GM12878 (cell line): ENCODE data around the gene RASGRF2. TPM values are rescaled to one million over a fixed set of nuclear protein-coding genes. Genes with fewer than 3 reads are reported as not detected.

Source experiments
- ATAC-seq: fragments of 200-7000 bp; cut with Tn5 transposase; 3 replicates; pipeline ENCODE4 v1.9.1; 2020; ENCODE audit warnings: mild to moderate bottlenecking, moderate library complexity
- BruUV-seq: library from RNA; stranded (reverse); fragments of 400-500 nt; replicated peaks from 2 replicates; lab custom pipeline; 2021; lab: Mats Ljungman, UMichigan
- CTCF ChIA-PET: fragments of 300-600 bp; sonication (Branson Sonifier 250); formaldehyde crosslinking; extraction: SDS; loops from one replicate; lab custom pipeline; 2021; ENCODE audit warnings: inconsistent platforms; lab: Yijun Ruan, JAX
- POLR2A ChIA-PET: fragments of 350-600 bp; formaldehyde crosslinking; extraction: SDS; loops from one replicate; lab custom pipeline; 2021; ENCODE audit warnings: inconsistent platforms; lab: Charles Lee
- RAD21 ChIA-PET: fragments of 300-600 bp; sonication (Branson Sonifier 250); formaldehyde crosslinking; loops from one replicate; lab custom pipeline; 2023; ENCODE audit warnings: antibody characterized with exemption; ENCODE audit not compliant: unreplicated experiment; lab: Charles Lee
- SMC1A ChIA-PET: fragments of 300-600 bp; sonication (Branson Sonifier 250); formaldehyde crosslinking; loops from one replicate; lab custom pipeline; 2023; ENCODE audit not compliant: unreplicated experiment, uncharacterized antibody; lab: Charles Lee
- DNase-seq: peaks from one replicate; pipeline ENCODE4 v3.0.0-alpha.2; 2011; ENCODE audit warnings: low read depth, low spot score
- FAIRE-seq: peaks from 3 replicates; lab custom pipeline; 2011; peaks lifted over from hg19 to GRCh38; lab: Jason Lieb, UNC
- H2AFZ ChIP-seq: 2 replicates; pipeline ENCODE4 v1.6.0; 2011; ENCODE audit warnings: low read depth, low read length, control low read depth; ENCODE audit not compliant: control insufficient read depth
- H3K27ac ChIP-seq: 2 replicates; pipeline ENCODE4 v1.5.1; 2011; ENCODE audit warnings: control low read depth; ENCODE audit not compliant: control insufficient read depth, insufficient read depth
- H3K27me3 ChIP-seq, 2 experiments: replicated peaks in 1 of 2; 2 replicates each; pipeline versions ENCODE4 v1.6.0 to v1.6.1; 2011; ENCODE audit warnings: low read length in 1 of 2; ENCODE audit not compliant: control insufficient read depth in 2 of 2, insufficient read depth in 2 of 2
- H3K36me3 ChIP-seq, 2 experiments: 2 replicates each; pipeline ENCODE4 v1.5.1; 2011; ENCODE audit warnings: low read length in 1 of 2; ENCODE audit not compliant: control insufficient read depth in 2 of 2, insufficient read depth in 2 of 2
- H3K4me1 ChIP-seq: 2 replicates; pipeline ENCODE4 v1.6.1; 2011; ENCODE audit warnings: mild to moderate bottlenecking, low read length, moderate library complexity, mixed read lengths; ENCODE audit not compliant: control insufficient read depth, insufficient read depth
- H3K4me2 ChIP-seq: 2 replicates; pipeline ENCODE4 v1.6.0; 2011; ENCODE audit warnings: control low read depth; ENCODE audit not compliant: control insufficient read depth, insufficient read depth
- H3K4me3 ChIP-seq: fragments of 200-600 bp; sonication (generic); 2 replicates; pipeline ENCODE4 v1.5.1; 2016
- H3K79me2 ChIP-seq: 2 replicates; pipeline ENCODE4 v1.6.0; 2011; ENCODE audit warnings: low read length; ENCODE audit not compliant: control insufficient read depth, insufficient read depth
- H3K9ac ChIP-seq: 2 replicates; pipeline ENCODE4 v1.8.0; 2011; ENCODE audit warnings: low read length, control low read depth, mixed read lengths; ENCODE audit not compliant: control insufficient read depth, insufficient read depth
- H3K9me3 ChIP-seq: replicated peaks from 3 replicates; pipeline ENCODE4 v1.5.1; 2011; ENCODE audit warnings: mild to moderate bottlenecking, low read length; ENCODE audit not compliant: control insufficient read depth, insufficient read depth
- H4K20me1 ChIP-seq: 2 replicates; pipeline ENCODE4 v1.6.0; 2011; ENCODE audit not compliant: control insufficient read depth, insufficient read depth
- ATF7 ChIP-seq: fragments of 450-650 bp; IDR thresholded peaks from 2 replicates; pipeline ENCODE4 v1.6.1; 2016; ENCODE audit warnings: low read depth, mild to moderate bottlenecking
- BCL3 ChIP-seq: IDR thresholded peaks from 2 replicates; pipeline ENCODE4 v1.6.1; 2011; ENCODE audit warnings: borderline replicate concordance, low read depth, mild to moderate bottlenecking, moderate library complexity, low read length; ENCODE audit not compliant: insufficient read depth, poor library complexity, severe bottlenecking
- CBX5 ChIP-seq: sonication (generic); IDR thresholded peaks from 2 replicates; pipeline ENCODE4 v1.6.1; 2016; ENCODE audit warnings: low read depth, moderate library complexity, mild to moderate bottlenecking, inconsistent platforms
- CEBPB ChIP-seq, 2 experiments: fragments of 150-350 bp in 1 of 2; IDR thresholded peaks; 2 replicates each; pipeline ENCODE4 v1.6.1; 2012 to 2014; ENCODE audit warnings: low read depth in 2 of 2, low read length in 2 of 2, borderline replicate concordance in 1 of 2, inconsistent platforms in 1 of 2
- CHD1 ChIP-seq: IDR thresholded peaks from 2 replicates; pipeline ENCODE4 v1.6.1; 2012; ENCODE audit warnings: low read depth, low read length, improper control_type of control experiment
- IKZF2 ChIP-seq, 2 experiments: fragments of 450-650 bp; IDR thresholded peaks; 2 replicates each; pipeline ENCODE4 v1.6.1; 2017; ENCODE audit warnings: mild to moderate bottlenecking in 2 of 2, moderate library complexity in 2 of 2
- NR2F1 ChIP-seq: fragments of 450-650 bp; conservative IDR thresholded peaks from 2 replicates; pipeline ENCODE4 v1.6.1; 2017; ENCODE audit warnings: mild to moderate bottlenecking
- PAX8 ChIP-seq: fragments of 450-650 bp; IDR thresholded peaks from 2 replicates; pipeline ENCODE4 v1.6.1; 2017; ENCODE audit warnings: mild to moderate bottlenecking, moderate library complexity
- SMC3 ChIP-seq: IDR thresholded peaks from 2 replicates; pipeline ENCODE4 v1.6.1; 2011; ENCODE audit warnings: low read length, improper control_type of control experiment, borderline replicate concordance
- TBL1XR1 ChIP-seq: IDR thresholded peaks from 2 replicates; pipeline ENCODE4 v1.6.1; 2012; ENCODE audit warnings: low read depth, low read length, improper control_type of control experiment
- ZBTB40 ChIP-seq: fragments of 450-650 bp; IDR thresholded peaks from 2 replicates; pipeline ENCODE4 v1.6.1; 2016; ENCODE audit warnings: mild to moderate bottlenecking, moderate library complexity, borderline replicate concordance
- ZZZ3 ChIP-seq: IDR thresholded peaks from 2 replicates; pipeline ENCODE4 v1.6.1; 2011; ENCODE audit warnings: low read depth; ENCODE audit not compliant: control insufficient read depth, insufficient read length
- WGBS: methylation state at CpG from one replicate; pipeline ENCODE4 v1.1.6; 2016; ENCODE audit warnings: low lambda C conversion rate; ENCODE audit not compliant: insufficient replicate concordance, insufficient coverage; ENCODE audit errors: missing lambda C conversion rate; 5-methylcytosine and 5-hydroxymethylcytosine counted together
- in situ Hi-C: fragments of 300-500 bp; cut with MboI; formaldehyde crosslinking; loops from 9 replicates; pipeline ENCODE4 v1.14.3; 2018; ENCODE audit warnings: mixed read lengths
- intact Hi-C: fragments of 100-400 bp; cut with micrococcal nuclease; formaldehyde crosslinking; loops from one replicate; pipeline ENCODE4 v1.14.2; 2022; ENCODE audit not compliant: unreplicated experiment
- polyA plus RNA-seq, 11 experiments: library from polyadenylated mRNA; depleted of rRNA in 4 of 11; unstranded in 6 of 11; stranded (reverse) in 5 of 11; fragments of >200 nt; fragmentation: Nextera tagmentation in 4 of 11; fragmentation: Illumina TruSeq in 1 of 11; extraction: Ambion mirVana in 4 of 11; extraction: Trizol in 1 of 11; gene quantifications; 1 replicate in 1 of 11; 2 replicates in 10 of 11; pipeline versions ENCODE4 v1.2.1 to v1.2.3, GENCODE V29; 2011 to 2016; ENCODE audit warnings: inconsistent platforms in 2 of 11, missing spikeins in 2 of 11, low read depth in 1 of 11
- total RNA-seq, 4 experiments: library from RNA; depleted of rRNA in 3 of 4; stranded (reverse); fragments of >200 nt in 3 of 4; fragmentation: Illumina TruSeq in 1 of 4; extraction: Trizol in 1 of 4; gene quantifications; 2 replicates each; pipeline versions ENCODE4 v1.2.1 to v1.2.3, GENCODE V29; 2013 to 2021
- TF ChIP-seq, protein P1 (sequence below): fragments of 450-650 bp; formaldehyde crosslinking; IDR thresholded peaks from 2 replicates; pipeline ENCODE4 v1.5.0; 2022; ENCODE audit warnings: mild to moderate bottlenecking, missing genetic modification characterization
- TF ChIP-seq, protein P2 (sequence below): IDR thresholded peaks from 2 replicates; pipeline ENCODE4 v1.6.1; 2012; ENCODE audit warnings: low read depth, low read length, improper control_type of control experiment

Gene RASGRF2
- total and polyA plus RNA-seq, 10 of the 15 experiments (the other 5 are each of a cell fraction or from before 2014, with no cell fraction given): 0.05 to 0.24 (median 0.07) TPM

GRCh38 chr5:80930940-80931339 lies 29.2 kb upstream of the RASGRF2 start:
- no peak for FAIRE-seq
- no peaks in the 10 kb centered on the region for H3K79me2 ChIP-seq
- ChIA-PET RAD21 (no interaction called here), CTCF (no interaction called here), POLR2A (no interaction called here), SMC1A (no interaction called here)
- no peak for ATAC-seq
- no peak overlapping the region for H3K4me2 ChIP-seq
- no TSS peak for BruUV-seq
- DNase-seq: no peak
- no peak overlapping the region for H3K4me3 ChIP-seq
- intact Hi-C loops: no loop called here
- no peak overlapping the region for H2AFZ ChIP-seq
- H3K27ac ChIP-seq: no peak overlapping the region
- H3K27me3 ChIP-seq: no peaks in the 10 kb centered on the region
- no peaks in the 10 kb centered on the region; the same call in 1 of the 2 replicates for H3K4me1 ChIP-seq
- H3K9me3 ChIP-seq: no peaks in the 10 kb centered on the region
- in situ Hi-C loops: no loop called here
- WGBS: 51% methylated on average over 3 of the region's 3 CpGs
- H3K36me3 ChIP-seq: no peaks in the 10 kb centered on the region
- H3K9ac ChIP-seq: no peak overlapping the region
- TF ChIP-seq CHD1: no peak
- no peak for TF ChIP-seq ZZZ3
- no peak for TF ChIP-seq ATF7
- TF ChIP-seq ZBTB40: no peak
- TF ChIP-seq PAX8: no peak
- TF ChIP-seq IKZF2 (IDR thresholded peaks at IDR 0.05): no peak
- TF ChIP-seq, protein P1, sequence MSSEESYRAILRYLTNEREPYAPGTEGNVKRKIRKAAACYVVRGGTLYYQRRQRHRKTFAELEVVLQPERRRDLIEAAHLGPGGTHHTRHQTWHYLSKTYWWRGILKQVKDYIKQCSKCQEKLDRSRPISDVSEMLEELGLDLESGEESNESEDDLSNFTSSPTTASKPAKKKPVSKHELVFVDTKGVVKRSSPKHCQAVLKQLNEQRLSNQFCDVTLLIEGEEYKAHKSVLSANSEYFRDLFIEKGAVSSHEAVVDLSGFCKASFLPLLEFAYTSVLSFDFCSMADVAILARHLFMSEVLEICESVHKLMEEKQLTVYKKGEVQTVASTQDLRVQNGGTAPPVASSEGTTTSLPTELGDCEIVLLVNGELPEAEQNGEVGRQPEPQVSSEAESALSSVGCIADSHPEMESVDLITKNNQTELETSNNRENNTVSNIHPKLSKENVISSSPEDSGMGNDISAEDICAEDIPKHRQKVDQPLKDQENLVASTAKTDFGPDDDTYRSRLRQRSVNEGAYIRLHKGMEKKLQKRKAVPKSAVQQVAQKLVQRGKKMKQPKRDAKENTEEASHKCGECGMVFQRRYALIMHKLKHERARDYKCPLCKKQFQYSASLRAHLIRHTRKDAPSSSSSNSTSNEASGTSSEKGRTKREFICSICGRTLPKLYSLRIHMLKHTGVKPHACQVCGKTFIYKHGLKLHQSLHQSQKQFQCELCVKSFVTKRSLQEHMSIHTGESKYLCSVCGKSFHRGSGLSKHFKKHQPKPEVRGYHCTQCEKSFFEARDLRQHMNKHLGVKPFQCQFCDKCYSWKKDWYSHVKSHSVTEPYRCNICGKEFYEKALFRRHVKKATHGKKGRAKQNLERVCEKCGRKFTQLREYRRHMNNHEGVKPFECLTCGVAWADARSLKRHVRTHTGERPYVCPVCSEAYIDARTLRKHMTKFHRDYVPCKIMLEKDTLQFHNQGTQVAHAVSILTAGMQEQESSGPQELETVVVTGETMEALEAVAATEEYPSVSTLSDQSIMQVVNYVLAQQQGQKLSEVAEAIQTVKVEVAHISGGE: no peak
- TF ChIP-seq CEBPB (IDR thresholded peaks at IDR 0.05; ENCODE audit: borderline replicate concordance in 1 of 2, low read depth in 2 of 2, low read length in 2 of 2): no peak
- TF ChIP-seq SMC3: no peak
- no peak for TF ChIP-seq CBX5
- no peak for TF ChIP-seq BCL3
- TF ChIP-seq, protein P2, sequence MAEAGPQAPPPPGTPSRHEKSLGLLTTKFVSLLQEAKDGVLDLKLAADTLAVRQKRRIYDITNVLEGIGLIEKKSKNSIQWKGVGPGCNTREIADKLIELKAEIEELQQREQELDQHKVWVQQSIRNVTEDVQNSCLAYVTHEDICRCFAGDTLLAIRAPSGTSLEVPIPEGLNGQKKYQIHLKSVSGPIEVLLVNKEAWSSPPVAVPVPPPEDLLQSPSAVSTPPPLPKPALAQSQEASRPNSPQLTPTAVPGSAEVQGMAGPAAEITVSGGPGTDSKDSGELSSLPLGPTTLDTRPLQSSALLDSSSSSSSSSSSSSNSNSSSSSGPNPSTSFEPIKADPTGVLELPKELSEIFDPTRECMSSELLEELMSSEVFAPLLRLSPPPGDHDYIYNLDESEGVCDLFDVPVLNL: no peak
- TF ChIP-seq NR2F1: no peak
- TF ChIP-seq TBL1XR1: no peak
- no peaks in the 10 kb centered on the region for H4K20me1 ChIP-seq
